ENCODE data around the gene CALB2. TPM values are rescaled to one million over a fixed set of nuclear protein-coding genes. Genes with fewer than 3 reads are reported as not detected.
"Not testable (repeated sequence)": the region's sequence is repeated elsewhere in the genome, so short reads cannot be mapped to it uniquely, and the experiment has no call there.

The CALB2 gene
- total RNA-seq, 1 donor from 2014 or later, result not detected

GRCh38 chr16:71344315-71344905 is 14.1 kb upstream of the CALB2 start:
- Mint-ChIP-seq H3K9me3 (no peaks in the 10 kb centered on the region), H3K4me1 (no peaks in the 10 kb centered on the region), H3K36me3 (ENCODE audit: low read depth) (no peaks in the 10 kb centered on the region), H3K4me3 (no peak overlapping the region), H3K27ac (no peak overlapping the region), H3K27me3 (no peaks in the 10 kb centered on the region)
- DNase-seq, result no peak
- intact Hi-C loops (cut with micrococcal nuclease), result no loop called here

- no peak overlapping the region for H3K4me3 Mint-ChIP-seq
Observed at GRCh38 chr16:71345031-71345430, 13.5 kb upstream of the CALB2 start.

GRCh38 chr16:71347146-71347545 is 11.4 kb upstream of the CALB2 start:
- Mint-ChIP-seq H3K27ac (no peak overlapping the region), H3K4me1 (no peaks in the 10 kb centered on the region), H3K9me3 (no peaks in the 10 kb centered on the region), H3K36me3 (ENCODE audit: low read depth) (no peaks in the 10 kb centered on the region), H3K27me3 (no peaks in the 10 kb centered on the region), H3K4me3 (no peak overlapping the region)
- no peak for DNase-seq
- intact Hi-C loops (cut with micrococcal nuclease), result no loop called here

More at GRCh38 chr16:71345031-71345430, 13.5 kb upstream of the CALB2 start:
- Mint-ChIP-seq H3K9me3 (no peaks in the 10 kb centered on the region), H3K27me3 (no peaks in the 10 kb centered on the region), H3K4me1 (no peaks in the 10 kb centered on the region), H3K27ac (no peak overlapping the region), H3K36me3 (ENCODE audit: low read depth) (no peaks in the 10 kb centered on the region)
- intact Hi-C loops (cut with micrococcal nuclease), result no loop called here
- no peak for DNase-seq

- no peak overlapping the region for H3K4me3 Mint-ChIP-seq
- peaks cover 2% of the 10 kb centered on the region for H3K27me3 Mint-ChIP-seq
- no peaks in the 10 kb centered on the region for H3K36me3 Mint-ChIP-seq (ENCODE audit: low read depth)
- H3K4me1 Mint-ChIP-seq, result no peaks in the 10 kb centered on the region
- intact Hi-C loops (cut with micrococcal nuclease), result no loop called here
- H3K27ac Mint-ChIP-seq, result no peak overlapping the region
- no peak for DNase-seq
- no peaks in the 10 kb centered on the region for H3K9me3 Mint-ChIP-seq
Observed at GRCh38 chr16:71348262-71349085, 10.0 kb upstream of the CALB2 start.

- Mint-ChIP-seq H3K4me3 (no peak overlapping the region), H3K4me1 (no peaks in the 10 kb centered on the region), H3K9me3 (no peaks in the 10 kb centered on the region), H3K27me3 (peaks cover 2% of the 10 kb centered on the region), H3K36me3 (ENCODE audit: low read depth) (no peaks in the 10 kb centered on the region), H3K27ac (no peak overlapping the region)
- intact Hi-C loops (cut with micrococcal nuclease), result no loop called here
- no peak for DNase-seq
Observed at GRCh38 chr16:71350821-71351557, 7.5 kb upstream of the CALB2 start.

- no peaks in the 10 kb centered on the region for H3K9me3 Mint-ChIP-seq
- H3K27ac Mint-ChIP-seq, result no peak overlapping the region
- H3K4me3 Mint-ChIP-seq, result no peak overlapping the region
- H3K36me3 Mint-ChIP-seq (ENCODE audit: low read depth), result no peaks in the 10 kb centered on the region
- no peak for DNase-seq
- H3K27me3 Mint-ChIP-seq, result peaks cover 2% of the 10 kb centered on the region
- no peaks in the 10 kb centered on the region for H3K4me1 Mint-ChIP-seq
- intact Hi-C loops (cut with micrococcal nuclease), result no loop called here
Observed at GRCh38 chr16:71351558-71351901, 7.0 kb upstream of the CALB2 start.

- intact Hi-C loops (cut with micrococcal nuclease), result no loop called here
- Mint-ChIP-seq H3K9me3 (no peaks in the 10 kb centered on the region), H3K4me1 (no peaks in the 10 kb centered on the region), H3K27ac (no peak overlapping the region), H3K4me3 (no peak overlapping the region), H3K36me3 (ENCODE audit: low read depth) (no peaks in the 10 kb centered on the region), H3K27me3 (peaks cover 2% of the 10 kb centered on the region)
- DNase-seq, result no peak
Observed at GRCh38 chr16:71352466-71352865, 6.1 kb upstream of the CALB2 start.

- Mint-ChIP-seq H3K4me1 (no peaks in the 10 kb centered on the region), H3K27ac (no peak overlapping the region), H3K36me3 (ENCODE audit: low read depth) (no peaks in the 10 kb centered on the region), H3K4me3 (no peak overlapping the region), H3K27me3 (peaks cover 3% of the 10 kb centered on the region), H3K9me3 (no peaks in the 10 kb centered on the region)
- no peak for DNase-seq
- intact Hi-C loops (cut with micrococcal nuclease), result no loop called here
Observed at GRCh38 chr16:71352963-71353460, 5.5 kb upstream of the CALB2 start.

- peaks cover 3% of the 10 kb centered on the region for H3K4me1 Mint-ChIP-seq
- peaks cover 6% of the 10 kb centered on the region for H3K27me3 Mint-ChIP-seq
- no peak overlapping the region for H3K4me3 Mint-ChIP-seq
- no peaks in the 10 kb centered on the region for H3K36me3 Mint-ChIP-seq (ENCODE audit: low read depth)
- intact Hi-C loops (cut with micrococcal nuclease), result no loop called here
- no peak for DNase-seq
- H3K27ac Mint-ChIP-seq, result no peak overlapping the region
- H3K9me3 Mint-ChIP-seq, result no peaks in the 10 kb centered on the region
Observed at GRCh38 chr16:71353736-71354135, 4.8 kb upstream of the CALB2 start.

GRCh38 chr16:71354156-71354555 is 4.4 kb upstream of the CALB2 start:
- DNase-seq, result no peak
- H3K9me3 Mint-ChIP-seq, result no peaks in the 10 kb centered on the region
- peaks cover 6% of the 10 kb centered on the region for H3K27me3 Mint-ChIP-seq
- no peak overlapping the region for H3K27ac Mint-ChIP-seq
- no peak overlapping the region for H3K4me3 Mint-ChIP-seq
- H3K4me1 Mint-ChIP-seq, result peaks cover 3% of the 10 kb centered on the region
- intact Hi-C loops (cut with micrococcal nuclease), result no loop called here
- H3K36me3 Mint-ChIP-seq (ENCODE audit: low read depth), result no peaks in the 10 kb centered on the region

- Mint-ChIP-seq H3K4me1 (peaks cover 3% of the 10 kb centered on the region), H3K27me3 (peaks cover 17% of the 10 kb centered on the region), H3K4me3 (no peak overlapping the region), H3K9me3 (no peaks in the 10 kb centered on the region), H3K27ac (no peak overlapping the region), H3K36me3 (ENCODE audit: low read depth) (no peaks in the 10 kb centered on the region)
- no peak for DNase-seq
- intact Hi-C loops (cut with micrococcal nuclease), result no loop called here
Observed at GRCh38 chr16:71356051-71356740, 2.3 kb upstream of the CALB2 start.

- intact Hi-C loops (cut with micrococcal nuclease); H3K36me3 Mint-ChIP-seq (ENCODE audit: low read depth); H3K9me3 Mint-ChIP-seq; DNase-seq; H3K4me3 Mint-ChIP-seq; H3K27ac Mint-ChIP-seq; H3K4me1 Mint-ChIP-seq: not testable (repeated sequence)
- H3K27me3 Mint-ChIP-seq, result peaks cover 17% of the 10 kb centered on the region
Observed at GRCh38 chr16:71356936-71357335, 1.6 kb upstream of the CALB2 start.

GRCh38 chr16:71357681-71358080 is 842 bp upstream of the CALB2 start:
- H3K27ac Mint-ChIP-seq, result no peak overlapping the region
- H3K36me3 Mint-ChIP-seq (ENCODE audit: low read depth), result no peaks in the 10 kb centered on the region
- H3K9me3 Mint-ChIP-seq, result no peaks in the 10 kb centered on the region
- no peak overlapping the region for H3K4me3 Mint-ChIP-seq
- peaks cover 17% of the 10 kb centered on the region for H3K27me3 Mint-ChIP-seq
- no peak for DNase-seq
- H3K4me1 Mint-ChIP-seq, result peaks cover 3% of the 10 kb centered on the region
- intact Hi-C loops (cut with micrococcal nuclease), result no loop called here

- DNase-seq, result no peak
- H3K4me3 Mint-ChIP-seq, result no peak overlapping the region
- peaks cover 15% of the 10 kb centered on the region for H3K27me3 Mint-ChIP-seq
- no peaks in the 10 kb centered on the region for H3K9me3 Mint-ChIP-seq
- intact Hi-C loops (cut with micrococcal nuclease), result no loop called here
- H3K36me3 Mint-ChIP-seq (ENCODE audit: low read depth), result no peaks in the 10 kb centered on the region
- H3K4me1 Mint-ChIP-seq, result peaks cover 3% of the 10 kb centered on the region
- no peak overlapping the region for H3K27ac Mint-ChIP-seq
Observed at GRCh38 chr16:71359431-71359830, 908 bp downstream of the CALB2 start.

All from activated CD4-positive, alpha-beta T cell treated with anti-CD3 and anti-CD28 coated beads, Interleukin-2, amount 10 ng/mL, durations not matched to agents 24 days and 14 days (primary cell).